NCI-H345 (cell line): ENCODE data around the gene EDC3.
A peak's percentile ranks its signal among the peaks of the same experiment; 100 is the strongest.
"Not testable (repeated sequence)": the region's sequence is repeated elsewhere in the genome, so short reads cannot be mapped to it uniquely, and the experiment has no call there.

Experiments
- DNase-seq: peaks from one replicate; lab custom pipeline; 2025; lab: John Stamatoyannopoulos, UW

Gene EDC3

GRCh38 chr15:74609938-74610301, 85.9 kb downstream of the EDC3 start:
- DNase-seq = no peak

- DNase-seq = peak; percentile 5
Measured at GRCh38 chr15:74608786-74609185, 87.0 kb downstream of the EDC3 start.

- DNase-seq = no peak
Measured at GRCh38 chr15:74605795-74606150, 90.1 kb downstream of the EDC3 start.

- peak; percentile 54 for DNase-seq
Measured at GRCh38 chr15:74604983-74605794, 90.6 kb downstream of the EDC3 start.

DNA sequence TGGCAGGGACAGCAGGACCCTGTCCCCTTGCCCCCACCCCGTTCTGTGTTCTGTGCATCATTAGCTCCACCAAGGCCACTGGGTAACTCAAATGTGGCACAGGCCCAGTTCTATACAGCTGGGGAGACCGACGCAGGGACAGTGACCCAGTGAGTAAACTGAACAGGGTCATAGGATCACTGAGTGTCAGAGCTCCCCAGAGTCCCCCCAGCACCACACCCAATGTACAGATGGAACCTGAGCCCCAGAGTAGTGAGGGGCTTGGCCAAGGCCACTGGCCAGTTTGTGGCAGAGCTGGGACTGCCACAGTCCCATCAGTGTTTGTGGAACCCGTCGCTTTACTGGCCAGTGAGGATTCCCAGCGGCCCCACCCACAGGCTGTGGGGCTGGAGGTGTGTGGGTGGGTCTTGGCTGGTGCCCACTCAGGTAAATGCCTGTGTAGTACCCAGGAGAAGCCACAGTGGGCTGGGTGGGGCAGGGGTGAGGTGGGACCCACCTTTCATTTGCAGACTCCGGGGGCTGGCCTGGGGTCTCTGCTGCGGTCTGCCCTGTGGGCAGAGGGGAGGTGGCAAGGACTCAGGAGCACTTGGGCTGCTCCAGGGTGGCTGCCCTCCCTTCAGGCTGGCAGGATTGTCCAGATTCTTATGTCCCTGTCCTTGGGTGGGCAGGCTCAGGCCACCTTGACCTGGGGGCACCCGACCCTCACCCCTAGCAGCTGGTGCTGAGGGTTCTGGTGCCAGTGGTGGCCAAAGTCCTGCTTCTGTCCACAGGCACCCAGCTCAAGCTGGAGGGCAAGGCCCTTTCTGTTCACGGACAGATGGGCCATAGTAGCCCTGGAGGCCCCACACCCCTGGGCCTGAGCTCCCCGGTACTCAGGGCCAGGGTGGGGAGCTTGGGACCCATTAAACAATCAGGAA, 91.8 kb downstream of the EDC3 start:
- DNase-seq = no peak

- no peak for DNase-seq
Measured at GRCh38 chr15:74603026-74603788, 92.6 kb downstream of the EDC3 start.

- no peak for DNase-seq
Measured at GRCh38 chr15:74599156-74599555, 96.7 kb downstream of the EDC3 start.

GRCh38 chr15:74598126-74598842, 97.5 kb downstream of the EDC3 start:
- DNase-seq = peak; percentile 85

- not testable (repeated sequence) for DNase-seq
Measured at GRCh38 chr15:74597146-74597705, 98.6 kb downstream of the EDC3 start.

- DNase-seq = not testable (repeated sequence)
Measured at GRCh38 chr15:74596736-74597135, 99.1 kb downstream of the EDC3 start.

GRCh38 chr15:74595271-74595670, 100.6 kb downstream of the EDC3 start:
- DNase-seq = no peak

GRCh38 chr15:74594455-74594854, 101.4 kb downstream of the EDC3 start:
- no peak for DNase-seq

DNA sequence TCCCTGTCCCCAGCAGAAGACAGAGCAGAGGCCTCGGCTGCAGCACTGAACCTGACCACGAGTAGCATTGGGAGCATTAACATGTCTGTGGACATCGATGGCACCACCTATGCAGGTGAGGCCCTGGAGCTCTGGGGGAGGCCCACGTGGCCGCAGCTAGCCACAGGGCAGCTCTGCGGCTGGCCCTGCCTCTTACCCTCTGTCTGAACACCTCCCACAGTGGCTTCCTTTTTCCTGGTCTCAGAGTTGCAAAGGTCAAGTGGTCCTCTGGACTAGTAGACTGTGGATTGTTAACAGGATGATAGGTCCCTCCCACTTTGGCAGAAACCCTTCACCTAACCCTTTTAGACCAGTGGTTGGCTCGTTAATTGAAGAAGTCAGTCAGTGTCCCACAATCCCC, 102.7 kb downstream of the EDC3 start:
- no peak for DNase-seq

DNA sequence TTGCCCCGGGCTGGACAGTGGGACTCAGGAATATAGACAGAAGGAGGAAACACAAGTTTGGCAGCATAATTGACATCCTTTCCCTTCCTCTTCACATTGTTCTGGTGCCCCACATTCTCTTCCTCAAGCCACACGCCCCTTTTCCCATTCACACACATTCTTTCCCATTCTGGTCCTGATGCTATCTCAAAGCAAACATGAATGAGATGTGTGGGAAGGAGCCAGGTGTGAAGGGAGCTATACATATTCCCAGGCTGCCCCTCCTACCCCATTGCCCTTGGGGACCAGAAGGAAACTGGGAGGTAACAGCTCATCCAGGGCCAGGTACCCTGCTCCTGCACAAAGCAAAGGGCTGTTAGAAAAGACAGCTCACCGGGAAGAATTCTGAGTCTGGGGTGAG, 103.6 kb downstream of the EDC3 start:
- no peak for DNase-seq

GRCh38 chr15:74589826-74590225, 106.0 kb downstream of the EDC3 start:
- no peak for DNase-seq

- DNase-seq = no peak
Measured at GRCh38 chr15:74585857-74586256, 110.0 kb downstream of the EDC3 start.

DNA sequence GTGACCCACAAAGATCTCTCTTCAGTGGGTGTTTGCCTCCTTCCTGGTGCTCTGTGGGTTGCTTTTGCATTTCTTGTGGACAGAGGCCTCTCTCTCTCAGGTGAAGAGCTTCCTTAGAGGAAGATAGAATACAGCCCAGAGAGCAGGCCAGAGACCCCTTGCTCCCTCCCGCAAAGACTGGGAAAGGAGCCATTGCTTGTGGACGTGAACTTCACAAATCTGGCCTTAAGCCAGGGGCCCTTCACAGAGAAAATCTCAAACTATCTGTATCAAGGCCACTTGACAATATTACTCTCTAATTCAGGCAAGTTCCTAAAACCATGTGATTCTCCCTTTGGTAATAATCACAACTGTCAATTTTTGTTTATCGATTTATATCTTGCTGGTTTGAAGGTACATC, 110.6 kb downstream of the EDC3 start:
- no peak for DNase-seq

- DNase-seq = no peak
Measured at GRCh38 chr15:74584779-74585178, 111.0 kb downstream of the EDC3 start.

GRCh38 chr15:74584204-74584603, 111.6 kb downstream of the EDC3 start:
- no peak for DNase-seq
